ENCODE measurements around the gene RRAGB. TPM values are rescaled to one million over a fixed set of nuclear protein-coding genes. Genes with fewer than 3 reads are reported as not detected.
"Not testable (repeated sequence)": the region's sequence is repeated elsewhere in the genome, so short reads cannot be mapped to it uniquely, and the experiment has no call there.

Gene RRAGB
- polyA plus RNA-seq, 1 of the 3 experiments (the other 2 are of a cell fraction) = 13.1 TPM

DNA sequence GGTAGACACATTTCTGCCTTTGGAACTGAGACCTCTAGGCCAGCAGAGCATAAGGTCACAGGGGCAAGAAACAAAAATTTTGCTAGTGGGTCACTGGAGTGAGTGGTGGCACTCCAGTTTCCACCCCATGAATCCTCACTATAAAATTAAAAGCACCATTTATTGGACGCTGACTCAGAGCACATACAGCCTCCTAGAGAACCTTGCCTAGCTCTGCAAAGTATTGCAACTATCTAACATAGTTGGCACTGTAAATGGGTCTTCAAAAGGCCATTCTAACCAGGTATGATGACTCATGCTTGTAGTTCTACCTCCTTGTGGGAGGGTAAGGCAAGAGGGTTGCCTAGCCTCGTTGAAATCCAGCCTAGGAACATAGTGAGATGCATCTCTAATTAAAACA lies 25.1 kb downstream of the RRAGB start:
- Histone ChIP-seq H4K20me1 (ENCODE audit: insufficient read depth) (no peaks in the 10 kb centered on the region), H3K4me2 (no peak overlapping the region), H3K9ac (no peak overlapping the region), H3K27ac (ENCODE audit: low read depth in 2 of 2, low read length in 1 of 2) (no peak overlapping the region), H3K9me3 (no peaks in the 10 kb centered on the region), H3K36me3 (replicated peaks in 1 of 2; ENCODE audit: control insufficient read depth in 1 of 2, insufficient read depth in 2 of 2, low read length in 1 of 2) (peaks cover 0 to 21% of the 10 kb centered on the region in 2 experiments), H3K4me3 (ENCODE audit: low read depth in 2 of 2, low read length in 1 of 2) (no peak overlapping the region), H3K79me2 (ENCODE audit: insufficient read depth) (no peaks in the 10 kb centered on the region), H3F3A (replicated peaks; ENCODE audit: insufficient read depth) (no peaks in the 10 kb centered on the region), H3K9me2 (no peaks in the 10 kb centered on the region), H3K27me3 (ENCODE audit: insufficient read depth) (no peaks in the 10 kb centered on the region), H3K4me1 (ENCODE audit: control insufficient read depth in 1 of 2, insufficient read depth in 2 of 2, low read depth in 1 of 2, low read length in 1 of 2) (no peaks in the 10 kb centered on the region), H2AFZ (ENCODE audit: low read depth) (no peak overlapping the region)
- ChIA-PET POLR2A (no interaction called here), CTCF (no interaction called here)
- WGBS (ENCODE audit: low lambda C conversion rate) = 34% methylated on average over 2 of the region's 2 CpGs
- no peak for TF ChIP-seq USF1 (IDR thresholded peaks at IDR 0.05; ENCODE audit: borderline replicate concordance, low read depth)
- no peak for TF ChIP-seq GABPA (IDR thresholded peaks at IDR 0.05; ENCODE audit: low read depth)
- TF ChIP-seq FOSL2 (IDR thresholded peaks at IDR 0.05; ENCODE audit: borderline replicate concordance, low read depth) = no peak
- TF ChIP-seq, protein P1, sequence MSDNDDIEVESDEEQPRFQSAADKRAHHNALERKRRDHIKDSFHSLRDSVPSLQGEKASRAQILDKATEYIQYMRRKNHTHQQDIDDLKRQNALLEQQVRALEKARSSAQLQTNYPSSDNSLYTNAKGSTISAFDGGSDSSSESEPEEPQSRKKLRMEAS (IDR thresholded peaks at IDR 0.05; ENCODE audit: low read depth) = no peak
- no peak for DNase-seq

DNA sequence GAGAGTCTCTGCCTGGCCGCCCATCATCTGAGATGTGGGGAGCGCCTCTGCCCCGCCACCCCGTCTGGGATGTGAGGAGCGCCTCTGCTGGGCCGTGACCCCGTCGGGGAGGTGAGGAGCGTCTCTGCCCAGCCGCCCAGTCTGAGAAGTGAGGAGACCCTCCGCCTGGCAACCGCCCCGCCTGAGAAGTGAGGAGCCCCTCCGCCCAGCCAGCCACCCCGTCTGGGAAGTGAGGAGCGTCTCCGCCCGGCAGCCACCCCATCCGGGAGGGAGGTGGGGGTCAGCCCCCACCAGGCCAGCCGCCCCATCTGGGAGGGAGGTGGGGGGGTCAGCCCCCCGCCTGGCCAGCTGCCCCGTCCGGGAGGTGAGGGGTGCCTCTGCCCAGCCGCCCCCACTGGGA lies 30.9 kb downstream of the RRAGB start:
- CTCF ChIA-PET; H4K20me1 ChIP-seq (ENCODE audit: insufficient read depth): not testable (repeated sequence)
- no CpG with 5 or more reads among the region's 24 CpGs for WGBS (ENCODE audit: low lambda C conversion rate)

GRCh38 chrX:55750256-55750655 lies 32.7 kb downstream of the RRAGB start:
- Histone ChIP-seq H3K4me3 (ENCODE audit: low read depth in 2 of 2, low read length in 1 of 2) (no peak overlapping the region), H2AFZ (ENCODE audit: low read depth) (no peak overlapping the region), H3K9me2 (no peaks in the 10 kb centered on the region), H4K20me1 (ENCODE audit: insufficient read depth) (no peaks in the 10 kb centered on the region), H3K9ac (no peak overlapping the region), H3K9me3 (no peaks in the 10 kb centered on the region), H3K27me3 (ENCODE audit: insufficient read depth) (no peaks in the 10 kb centered on the region), H3K36me3 (replicated peaks in 1 of 2; ENCODE audit: control insufficient read depth in 1 of 2, insufficient read depth in 2 of 2, low read length in 1 of 2) (peaks cover 0 to 31% of the 10 kb centered on the region in 2 experiments), H3K79me2 (ENCODE audit: insufficient read depth) (no peaks in the 10 kb centered on the region; the same call in 1 of the 2 replicates), H3K27ac (ENCODE audit: low read depth in 2 of 2, low read length in 1 of 2) (no peak overlapping the region), H3K4me1 (ENCODE audit: control insufficient read depth in 1 of 2, insufficient read depth in 2 of 2, low read depth in 1 of 2, low read length in 1 of 2) (no peaks in the 10 kb centered on the region), H3F3A (replicated peaks; ENCODE audit: insufficient read depth) (no peaks in the 10 kb centered on the region), H3K4me2 (no peak overlapping the region)
- DNase-seq = no peak
- 53% methylated on average over 1 of the region's 1 CpG for WGBS (ENCODE audit: low lambda C conversion rate)
- CTCF ChIA-PET = no interaction called here
- TF ChIP-seq TCF12 (IDR thresholded peaks at IDR 0.05) = no peak
- POLR2A ChIA-PET = no interaction called here

More for the DNA sequence above, 30.9 kb downstream of the RRAGB start:
- H3K9ac ChIP-seq; POLR2A ChIA-PET; H3K9me3 ChIP-seq; H3F3A ChIP-seq (replicated peaks; ENCODE audit: insufficient read depth); H3K4me1 ChIP-seq (ENCODE audit: control insufficient read depth in 1 of 2, insufficient read depth in 2 of 2, low read depth in 1 of 2, low read length in 1 of 2); H3K27ac ChIP-seq (ENCODE audit: low read depth in 2 of 2, low read length in 1 of 2); H3K4me3 ChIP-seq (ENCODE audit: low read depth in 2 of 2, low read length in 1 of 2); DNase-seq; H3K27me3 ChIP-seq (ENCODE audit: insufficient read depth); H3K9me2 ChIP-seq; H2AFZ ChIP-seq (ENCODE audit: low read depth); H3K79me2 ChIP-seq (ENCODE audit: insufficient read depth); H3K4me2 ChIP-seq: not testable (repeated sequence)
- peaks cover 0 to 29% of the 10 kb centered on the region in 2 experiments for H3K36me3 ChIP-seq (replicated peaks in 1 of 2; ENCODE audit: control insufficient read depth in 1 of 2, insufficient read depth in 2 of 2, low read length in 1 of 2)

GRCh38 chrX:55754861-55755294 lies 37.3 kb downstream of the RRAGB start:
- Histone ChIP-seq H2AFZ (ENCODE audit: low read depth) (no peak overlapping the region), H3K27ac (ENCODE audit: low read depth in 2 of 2, low read length in 1 of 2) (no peak overlapping the region), H3K9me2 (no peaks in the 10 kb centered on the region), H3K36me3 (replicated peaks in 1 of 2; ENCODE audit: control insufficient read depth in 1 of 2, insufficient read depth in 2 of 2, low read length in 1 of 2) (peaks cover 5 to 41% of the 10 kb centered on the region in 2 experiments), H3K4me1 (ENCODE audit: control insufficient read depth in 1 of 2, insufficient read depth in 2 of 2, low read depth in 1 of 2, low read length in 1 of 2) (no peaks in the 10 kb centered on the region), H3K79me2 (ENCODE audit: insufficient read depth) (no peaks in the 10 kb centered on the region; the same call in 1 of the 2 replicates), H3K4me3 (ENCODE audit: low read depth in 2 of 2, low read length in 1 of 2) (no peak overlapping the region), H3K27me3 (ENCODE audit: insufficient read depth) (no peaks in the 10 kb centered on the region), H3K9me3 (no peaks in the 10 kb centered on the region), H3F3A (replicated peaks; ENCODE audit: insufficient read depth) (no peaks in the 10 kb centered on the region), H3K4me2 (no peak overlapping the region), H4K20me1 (ENCODE audit: insufficient read depth) (no peaks in the 10 kb centered on the region), H3K9ac (no peak overlapping the region)
- 75% methylated on average over 3 of the region's 3 CpGs for WGBS (ENCODE audit: low lambda C conversion rate)
- DNase-seq = no peak
- CTCF ChIA-PET = no interaction called here
- POLR2A ChIA-PET = no interaction called here
- TF ChIP-seq FOSL2 (IDR thresholded peaks at IDR 0.05; ENCODE audit: borderline replicate concordance, low read depth) (no peak), EZH2phosphoT487 (IDR thresholded peaks at IDR 0.05; ENCODE audit: borderline replicate concordance, low read depth) (no peak), GATA2 (CRISPR knock-in tag; IDR thresholded peaks at IDR 0.05) (no peak), CTCF (IDR thresholded peaks at IDR 0.05) (no peak), YY1 (IDR thresholded peaks at IDR 0.05; ENCODE audit: low read depth) (no peak), SIN3A (IDR thresholded peaks at IDR 0.05; ENCODE audit: borderline replicate concordance, low read depth, low read length) (no peak), RAD21 (IDR thresholded peaks at IDR 0.05; ENCODE audit: low read length) (no peak), MXI1 (IDR thresholded peaks at IDR 0.05; ENCODE audit: low read depth, low read length) (no peak), NFIC (IDR thresholded peaks at IDR 0.05; ENCODE audit: borderline replicate concordance) (no peak), GABPA (IDR thresholded peaks at IDR 0.05; ENCODE audit: low read depth) (no peak), TCF12 (IDR thresholded peaks at IDR 0.05) (no peak)

All from SK-N-SH (cell line).